Fibroblast of the aortic adventitia (primary cell): ENCODE data around the gene TLR6. TPM values are rescaled to one million over a fixed set of nuclear protein-coding genes. Genes with fewer than 3 reads are reported as not detected.

Experiments used
- DNase-seq: peaks from one replicate; pipeline ENCODE4 v3.0.0-alpha.2; 2010; ENCODE audit warnings: low read depth
- H3K4me3 ChIP-seq: 2 replicates; pipeline ENCODE4 v1.5.1; 2011; ENCODE audit warnings: low read depth, mild to moderate bottlenecking, control low read depth, low read length, moderate library complexity
- total RNA-seq: library from RNA; depleted of rRNA; stranded (reverse); fragments of >200 nt; gene quantifications from 2 replicates; pipeline ENCODE4 v1.2.3, GENCODE V29; 2012; ENCODE audit warnings: low replicate concordance
- TF ChIP-seq, protein P1 (sequence below): IDR thresholded peaks from 2 replicates; pipeline ENCODE4 v1.5.1; 2011; ENCODE audit warnings: mild to moderate bottlenecking, low read length, control low read depth, inconsistent platforms; ENCODE audit not compliant: insufficient read depth

TLR6 gene
- total RNA-seq, 1 donor = 5.0 TPM

DNA sequence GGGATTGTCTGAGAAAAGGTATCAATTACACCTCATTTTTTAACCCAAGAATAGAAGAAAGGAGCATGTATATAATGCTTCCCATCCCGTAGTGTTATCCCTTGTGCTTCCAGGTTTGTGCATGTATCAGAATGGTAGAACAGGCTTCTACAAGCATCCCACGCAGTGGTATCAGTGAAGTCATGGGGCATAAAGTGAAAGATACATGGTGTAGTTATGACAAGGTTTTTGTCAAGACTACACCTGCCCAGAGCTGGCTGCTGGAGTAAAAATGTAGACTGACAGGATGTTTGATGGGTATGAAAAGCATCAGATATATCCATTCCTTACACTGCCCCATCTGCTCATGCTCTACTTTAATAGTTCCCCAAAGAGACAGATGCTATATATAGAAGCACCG, 61.5 kb downstream of the TLR6 start:
- no peak for DNase-seq
- H3K4me3 ChIP-seq = no peak overlapping the region
- TF ChIP-seq, protein P1, sequence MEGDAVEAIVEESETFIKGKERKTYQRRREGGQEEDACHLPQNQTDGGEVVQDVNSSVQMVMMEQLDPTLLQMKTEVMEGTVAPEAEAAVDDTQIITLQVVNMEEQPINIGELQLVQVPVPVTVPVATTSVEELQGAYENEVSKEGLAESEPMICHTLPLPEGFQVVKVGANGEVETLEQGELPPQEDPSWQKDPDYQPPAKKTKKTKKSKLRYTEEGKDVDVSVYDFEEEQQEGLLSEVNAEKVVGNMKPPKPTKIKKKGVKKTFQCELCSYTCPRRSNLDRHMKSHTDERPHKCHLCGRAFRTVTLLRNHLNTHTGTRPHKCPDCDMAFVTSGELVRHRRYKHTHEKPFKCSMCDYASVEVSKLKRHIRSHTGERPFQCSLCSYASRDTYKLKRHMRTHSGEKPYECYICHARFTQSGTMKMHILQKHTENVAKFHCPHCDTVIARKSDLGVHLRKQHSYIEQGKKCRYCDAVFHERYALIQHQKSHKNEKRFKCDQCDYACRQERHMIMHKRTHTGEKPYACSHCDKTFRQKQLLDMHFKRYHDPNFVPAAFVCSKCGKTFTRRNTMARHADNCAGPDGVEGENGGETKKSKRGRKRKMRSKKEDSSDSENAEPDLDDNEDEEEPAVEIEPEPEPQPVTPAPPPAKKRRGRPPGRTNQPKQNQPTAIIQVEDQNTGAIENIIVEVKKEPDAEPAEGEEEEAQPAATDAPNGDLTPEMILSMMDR = no peak

DNA sequence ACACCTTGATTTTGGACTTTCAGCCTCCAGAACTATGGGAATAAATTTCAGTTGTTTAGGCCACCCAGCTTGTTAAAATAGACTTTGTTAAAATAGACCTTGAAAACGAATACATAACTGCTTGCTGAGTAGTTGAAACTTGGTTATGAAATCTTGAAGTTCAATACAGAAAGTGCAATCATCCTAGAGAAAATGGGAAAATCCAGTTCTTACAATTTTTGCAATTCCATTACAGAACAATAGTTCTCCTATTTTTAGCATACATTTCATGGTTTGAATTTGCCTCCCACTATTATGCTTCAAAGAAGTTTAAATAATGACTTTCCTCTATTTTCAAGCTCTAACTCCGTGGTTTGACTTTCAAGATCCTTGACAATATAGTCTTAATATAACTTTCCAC, 62.6 kb downstream of the TLR6 start:
- TF ChIP-seq, protein P1 = no peak
- no peak overlapping the region for H3K4me3 ChIP-seq
- no peak for DNase-seq

DNA sequence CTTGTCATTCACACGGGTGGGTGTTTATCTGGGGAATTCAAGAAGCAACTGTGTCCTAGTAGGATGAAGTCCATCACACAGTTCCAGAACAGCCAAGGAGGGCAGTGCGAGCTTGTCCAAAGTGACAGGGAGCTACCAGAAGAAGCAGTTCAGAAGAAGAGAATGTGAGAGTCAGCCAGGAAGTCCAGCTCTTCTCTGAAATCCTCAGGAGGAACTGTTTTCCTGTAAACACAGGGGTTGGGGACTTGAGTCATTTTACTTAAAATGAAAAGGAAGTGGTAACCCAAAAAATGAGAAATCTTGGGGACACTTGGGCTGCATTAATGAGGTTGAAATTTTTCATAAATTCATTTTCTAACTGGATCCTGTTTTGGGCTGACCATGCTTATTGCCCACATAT, 65.6 kb downstream of the TLR6 start:
- H3K4me3 ChIP-seq = no peak overlapping the region
- TF ChIP-seq, protein P1 = no peak
- DNase-seq = no peak

DNA sequence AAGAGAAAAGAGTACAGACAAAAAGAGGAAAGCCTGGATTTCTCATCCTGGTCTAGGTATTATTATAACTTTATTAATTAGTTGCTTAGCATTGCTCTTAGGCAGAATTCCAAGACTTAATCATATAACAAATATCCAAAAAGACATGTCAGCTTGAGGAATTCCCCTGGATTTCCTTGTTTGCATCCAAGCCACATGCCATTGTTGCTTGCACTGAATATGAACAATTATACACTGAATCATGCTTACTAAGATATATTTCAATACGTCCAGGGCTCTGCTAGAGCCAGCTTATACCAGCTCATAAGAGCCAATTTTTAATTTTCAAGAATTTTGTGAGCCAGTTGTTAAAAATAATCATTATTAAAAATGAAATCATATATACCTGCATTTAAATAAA, 68.3 kb downstream of the TLR6 start:
- H3K4me3 ChIP-seq = no peak overlapping the region
- TF ChIP-seq, protein P1 = no peak
- DNase-seq = peak; percentile 69

DNA sequence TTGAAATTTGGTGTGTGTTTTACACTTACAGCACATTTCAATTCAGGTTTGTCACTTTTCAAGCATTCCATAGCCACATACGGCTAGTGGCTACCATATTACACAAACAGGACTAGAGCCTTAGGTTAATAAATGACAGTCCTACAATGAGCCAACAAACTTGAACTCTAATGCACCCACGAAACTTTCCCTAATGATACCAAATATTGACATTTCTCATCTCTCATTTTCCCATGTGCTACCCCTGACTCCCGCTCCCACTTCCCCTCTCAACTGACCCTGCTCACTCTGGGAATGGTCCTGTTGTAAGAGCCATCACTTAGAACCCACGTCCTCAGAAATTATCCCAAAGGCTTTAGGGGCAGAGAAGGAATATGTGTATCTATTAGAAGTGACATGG, 68.9 kb downstream of the TLR6 start:
- TF ChIP-seq, protein P1 = no peak
- H3K4me3 ChIP-seq = no peak overlapping the region
- DNase-seq = no peak

DNA sequence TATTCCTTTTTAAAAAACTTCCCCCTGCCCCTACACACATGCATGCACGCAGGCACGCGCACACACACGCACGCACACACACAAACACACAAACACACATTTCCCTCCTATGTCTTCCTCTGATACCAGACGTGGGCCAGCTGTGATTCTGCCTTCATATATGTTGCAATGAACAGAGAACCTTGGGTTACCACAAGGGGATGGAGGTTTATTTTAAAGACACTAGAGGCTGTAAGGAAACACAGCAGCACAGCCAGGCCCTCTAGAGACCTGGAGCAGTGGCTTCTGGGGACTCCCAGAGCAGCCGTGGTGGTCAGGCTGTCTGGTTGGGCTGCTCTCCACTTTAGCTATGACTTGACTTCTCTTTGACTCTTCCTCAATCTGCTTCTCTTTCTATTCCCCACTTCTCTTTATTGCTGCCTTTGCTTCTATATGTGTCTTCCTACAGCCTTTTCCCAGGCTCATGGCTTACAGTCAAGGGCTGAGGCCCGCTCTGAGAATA, 70.7 kb downstream of the TLR6 start:
- no peak for DNase-seq
- TF ChIP-seq, protein P1 = no peak
- H3K4me3 ChIP-seq = no peak overlapping the region
